Left lung (tissue), 10 donors: Measurements from ENCODE around the gene MED27. TPM values are rescaled to one million over a fixed set of nuclear protein-coding genes. Genes with fewer than 3 reads are reported as not detected.

Experiments used
- ATAC-seq: fragments of 200-7000 bp; cut with Tn5 transposase; one replicate; pipeline ENCODE4 v1.9.1; 2020; ENCODE audit warnings: moderate library complexity
- DNase-seq, 4 donors: peaks; one replicate each; pipeline ENCODE4 v3.0.0-alpha.2; 2013 to 2020
- H3K27ac ChIP-seq, 2 donors: fragments of 200-600 bp; sonication (generic) in 1 of 2; one replicate each; pipeline versions ENCODE4 v1.5.0 to v1.8.0; 2020 to 2021
- H3K27me3 ChIP-seq, 2 donors: fragments of 200-600 bp; sonication (generic) in 1 of 2; one replicate each; pipeline versions ENCODE4 v1.5.0 to v1.8.0; 2020 to 2021
- H3K36me3 ChIP-seq, 2 donors: fragments of 200-600 bp; sonication (generic) in 1 of 2; one replicate each; pipeline versions ENCODE4 v1.5.0 to v1.8.0; 2020 to 2021
- H3K4me1 ChIP-seq, 2 donors: fragments of 200-600 bp; one replicate each; pipeline ENCODE4 v1.8.0; 2021
- H3K4me3 ChIP-seq, 2 donors: fragments of 200-600 bp; sonication (generic) in 1 of 2; one replicate each; pipeline versions ENCODE4 v1.5.0 to v1.8.0; 2020 to 2021; ENCODE audit warnings: mild to moderate bottlenecking in 1 of 2
- H3K9me3 ChIP-seq, 2 donors: fragments of 200-600 bp; sonication (generic) in 1 of 2; one replicate each; pipeline versions ENCODE4 v1.5.0 to v1.8.0; 2020 to 2021
- CTCF ChIP-seq, 2 donors: fragments of 200-600 bp; sonication (generic) in 1 of 2; IDR thresholded peaks; one replicate each; pipeline versions ENCODE4 v1.5.0 to v1.8.0; 2021; ENCODE audit warnings: antibody characterized with exemption in 2 of 2
- intact Hi-C, 2 donors: fragments of 100-400 bp; cut with DNase I; formaldehyde crosslinking; loops; one replicate each; pipeline versions ENCODE4 v1.11.2 to v1.14.2; 2022
- polyA plus RNA-seq, 6 donors: library from polyadenylated mRNA; unstranded; fragments of 120-200 nt; gene quantifications; one replicate each; pipeline ENCODE4 v1.2.1, GENCODE V29; 2013; ENCODE audit not compliant: insufficient read length in 6 of 6
- total RNA-seq, 2 donors: library from RNA; stranded (reverse); fragmentation: NEBNext Ultra II Directional; extraction: Animal tissue kit (Norgen Biotek cat#: 25700); gene quantifications; one replicate each; pipeline ENCODE4 v1.2.1, GENCODE V29; 2021
- donor health status: DM: no; HTN: yes; CAD: no.
- donor health status: DM: no; HTN: no; CAD: no.

Gene MED27
- total and polyA plus RNA-seq, 8 donors: 12.5 to 18.6 (median 16.7) TPM

- no peak overlapping the region for H3K27ac ChIP-seq
- H3K36me3 ChIP-seq: no peaks in the 10 kb centered on the region
- DNase-seq (no peak), ATAC-seq (no peak)
- TF ChIP-seq CTCF (IDR thresholded peaks at IDR 0.05): no peak
- H3K4me1 ChIP-seq: no peaks in the 10 kb centered on the region
- no peaks in the 10 kb centered on the region for H3K9me3 ChIP-seq
- intact Hi-C loops: no loop called here
- H3K4me3 ChIP-seq: no peak overlapping the region
- no peaks in the 10 kb centered on the region for H3K27me3 ChIP-seq
Measured at GRCh38 chr9:131905144-131905543, 174.5 kb downstream of the MED27 start.

- H3K27me3 ChIP-seq: no peaks in the 10 kb centered on the region
- DNase-seq: no peak
- no peaks in the 10 kb centered on the region for H3K9me3 ChIP-seq
- no peak overlapping the region for H3K27ac ChIP-seq
- intact Hi-C loops: no loop called here
- ATAC-seq: no peak
- no peak overlapping the region for H3K4me3 ChIP-seq
- H3K4me1 ChIP-seq: no peaks in the 10 kb centered on the region
- H3K36me3 ChIP-seq: no peaks in the 10 kb centered on the region
- no peak for TF ChIP-seq CTCF (IDR thresholded peaks at IDR 0.05)
Measured at GRCh38 chr9:131899296-131900228, 180.1 kb downstream of the MED27 start.

GRCh38 chr9:131892902-131893500 is 186.7 kb downstream of the MED27 start:
- Histone ChIP-seq H3K4me3 (no peak overlapping the region), H3K27ac (no peak overlapping the region), H3K27me3 (no peaks in the 10 kb centered on the region), H3K4me1 (no peaks in the 10 kb centered on the region), H3K9me3 (no peaks in the 10 kb centered on the region), H3K36me3 (no peaks in the 10 kb centered on the region)
- peak; percentile 39 for ATAC-seq
- intact Hi-C loops: no loop called here
- no peak for TF ChIP-seq CTCF (IDR thresholded peaks at IDR 0.05)
- no peak for DNase-seq

- Histone ChIP-seq H3K4me1 (peaks cover 0 to 4% of the 10 kb centered on the region in 2 donors), H3K9me3 (no peaks in the 10 kb centered on the region), H3K36me3 (no peaks in the 10 kb centered on the region), H3K27ac (no peak overlapping the region), H3K27me3 (no peaks in the 10 kb centered on the region), H3K4me3 (no peak overlapping the region)
- intact Hi-C loops: no loop called here
- ATAC-seq: peak; percentile 78
- TF ChIP-seq CTCF (IDR thresholded peaks at IDR 0.05): no peak
- no peak for DNase-seq
Measured at GRCh38 chr9:131892162-131892707, 187.4 kb downstream of the MED27 start.

GRCh38 chr9:131891598-131891997 is 188.1 kb downstream of the MED27 start:
- ATAC-seq: no peak
- H3K27ac ChIP-seq: no peak overlapping the region

More at GRCh38 chr9:131891598-131891997, 188.1 kb downstream of the MED27 start:
- intact Hi-C loops: no loop called here
- peak in 2 of 4 donors; percentile 17 for DNase-seq
- Histone ChIP-seq H3K4me3 (no peak overlapping the region), H3K4me1 (peaks cover 0 to 4% of the 10 kb centered on the region in 2 donors), H3K27me3 (no peaks in the 10 kb centered on the region), H3K9me3 (no peaks in the 10 kb centered on the region), H3K36me3 (no peaks in the 10 kb centered on the region)
- no peak for TF ChIP-seq CTCF (IDR thresholded peaks at IDR 0.05)
